Measurements from ENCODE around the gene UBE2QL1.

The UBE2QL1 gene

DNA sequence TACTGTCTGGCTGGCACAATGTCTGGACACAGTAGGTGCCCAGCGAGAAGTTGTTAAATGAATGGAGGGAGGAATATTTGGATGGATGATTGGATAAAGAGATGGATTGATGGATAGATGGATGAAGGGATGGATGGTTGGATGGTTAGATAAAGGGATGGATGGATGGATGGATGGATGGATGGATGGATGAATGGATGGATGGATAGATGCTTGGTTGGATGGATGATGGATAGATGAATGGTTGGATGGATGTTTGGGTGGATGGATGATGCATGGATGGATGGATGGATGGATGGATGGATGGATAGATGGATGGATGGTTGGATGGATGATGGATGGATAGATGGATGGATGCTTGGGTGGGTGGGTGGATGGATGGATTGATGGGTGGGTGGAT is 90.4 kb downstream of the UBE2QL1 start:
- DNase-seq (ENCODE audit: low spot score): no peak

DNA sequence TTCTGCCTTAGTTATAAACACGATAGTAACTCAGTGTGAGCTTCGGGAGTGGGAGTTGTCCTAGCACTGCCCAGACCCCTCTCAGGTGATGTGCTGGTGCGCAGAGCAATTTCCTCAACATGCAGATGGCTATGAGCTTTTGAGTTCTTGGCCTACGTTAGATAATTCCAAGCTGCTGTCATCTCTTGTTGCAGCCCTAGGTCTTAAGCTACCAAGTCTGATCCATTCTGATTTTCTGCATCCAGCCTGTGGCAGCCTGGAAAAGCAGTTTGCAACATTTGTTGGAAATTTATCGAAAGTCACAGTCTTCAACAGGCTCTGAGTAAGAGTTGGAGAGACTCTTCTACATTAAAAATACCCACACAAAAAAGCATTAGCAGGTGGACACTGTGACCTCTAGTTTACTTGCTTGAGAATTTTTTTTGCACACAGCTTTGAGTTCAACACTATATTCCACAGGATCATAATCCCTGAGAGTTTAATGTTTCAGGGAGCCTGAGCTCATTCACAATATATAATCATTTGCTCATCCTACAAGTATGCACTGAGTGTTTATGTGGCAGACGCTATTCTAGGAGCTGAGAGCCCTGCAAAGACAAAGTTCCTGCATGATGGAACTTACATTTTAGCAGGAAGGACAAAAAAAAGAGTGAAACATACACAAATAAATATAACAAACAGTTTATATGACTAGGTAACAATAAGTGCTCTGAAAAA is 91.6 kb downstream of the UBE2QL1 start:
- no peak for DNase-seq (ENCODE audit: low spot score)

DNA sequence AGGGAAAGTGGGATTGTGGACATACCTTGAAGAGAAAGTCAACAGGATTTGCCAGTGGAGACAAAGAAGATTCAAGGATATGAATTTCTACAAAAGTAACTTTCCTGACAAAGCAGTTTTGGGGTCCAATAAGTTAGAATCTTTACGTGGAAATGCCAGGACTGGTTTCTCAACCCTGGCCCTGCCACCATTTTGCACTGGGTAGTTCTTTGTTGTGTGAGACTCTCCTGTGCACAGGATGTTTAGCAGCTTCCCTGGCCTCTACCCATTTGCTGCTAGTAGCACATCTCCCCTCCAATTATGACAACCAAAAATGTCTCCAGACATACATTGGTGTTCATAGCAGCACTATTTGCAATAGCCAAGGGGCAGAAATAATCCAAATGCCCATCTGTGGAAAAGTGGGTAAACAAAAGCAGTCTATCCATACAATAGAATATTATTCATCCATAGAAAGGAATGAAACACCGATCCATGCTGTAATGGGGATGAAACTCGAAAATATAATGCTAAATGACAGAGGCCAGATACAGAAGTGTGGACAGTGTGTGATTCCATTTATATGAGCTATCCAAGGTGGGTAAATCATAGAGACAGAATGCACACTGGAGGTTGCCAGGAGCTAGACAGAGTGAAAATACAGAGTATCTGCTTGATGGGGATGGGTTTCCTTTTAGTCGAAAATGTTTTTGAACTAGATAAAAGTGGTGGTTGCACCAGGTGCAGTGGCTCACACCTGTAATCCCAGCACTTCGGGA is 92.8 kb downstream of the UBE2QL1 start:
- DNase-seq (ENCODE audit: low spot score): no peak

DNA sequence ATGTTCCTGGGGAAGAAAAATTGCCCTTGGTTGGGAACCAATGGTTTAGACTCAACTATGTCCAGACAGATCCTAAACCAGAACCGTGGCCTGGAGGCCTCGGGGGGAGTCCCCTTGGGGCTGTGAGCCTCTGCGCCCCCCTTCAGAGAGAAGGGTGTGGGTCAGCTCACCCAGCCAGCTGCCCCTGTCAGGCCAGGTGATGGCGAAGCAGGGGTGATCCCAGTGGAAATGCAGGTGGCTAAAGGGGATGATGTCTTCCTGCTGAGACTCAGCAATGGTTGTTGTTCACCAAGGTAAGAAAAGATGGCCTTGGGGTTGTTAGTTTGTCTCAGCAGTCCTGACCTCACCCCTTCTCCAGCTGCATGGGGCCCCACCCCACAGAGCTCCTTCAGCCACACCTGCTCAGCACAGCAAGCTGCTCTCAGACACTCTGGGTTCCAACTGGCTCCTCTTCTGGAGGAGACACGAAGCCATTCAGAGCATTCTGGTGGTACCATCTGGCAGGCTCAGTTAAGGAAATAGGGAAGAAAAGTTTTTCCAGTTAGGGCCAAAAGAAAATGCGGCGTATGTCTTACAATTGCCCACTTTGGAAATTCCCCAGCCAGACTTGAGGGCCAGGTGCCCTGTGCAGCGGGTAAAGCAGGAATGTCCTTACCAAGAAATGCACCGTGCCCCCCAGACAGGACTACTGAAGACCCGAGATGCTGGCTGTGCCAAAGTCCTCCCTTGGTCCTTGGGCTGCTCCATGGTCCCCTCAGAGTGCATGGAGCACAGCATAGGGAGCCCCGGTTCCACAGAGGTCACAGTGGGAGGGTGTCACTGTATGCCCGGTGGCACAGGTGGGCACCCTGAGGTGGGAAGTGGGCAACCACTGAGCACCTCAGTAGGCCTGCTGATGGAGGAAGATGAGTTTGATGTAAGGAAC is 94.0 kb downstream of the UBE2QL1 start:
- no peak for DNase-seq (ENCODE audit: low spot score)

DNA sequence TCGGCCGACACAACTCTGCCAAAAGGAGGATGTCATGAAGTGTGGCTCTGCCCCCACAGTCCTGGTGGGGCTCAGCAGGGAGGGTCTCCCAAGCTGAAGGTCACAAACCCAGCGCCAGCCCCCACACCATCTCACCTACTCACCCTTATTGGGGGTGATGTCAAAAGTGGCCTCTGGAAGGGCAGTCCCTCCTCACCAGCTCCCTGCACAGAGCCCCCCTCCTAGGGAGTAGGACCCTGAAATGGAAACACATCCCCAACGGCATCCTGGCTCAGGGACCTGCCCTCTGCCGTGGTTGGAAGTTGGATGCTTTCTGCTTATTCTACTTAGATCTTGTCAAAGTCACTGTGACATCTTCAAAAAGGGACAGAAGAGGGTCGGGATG is 94.7 kb downstream of the UBE2QL1 start:
- DNase-seq (ENCODE audit: low spot score): no peak

DNA sequence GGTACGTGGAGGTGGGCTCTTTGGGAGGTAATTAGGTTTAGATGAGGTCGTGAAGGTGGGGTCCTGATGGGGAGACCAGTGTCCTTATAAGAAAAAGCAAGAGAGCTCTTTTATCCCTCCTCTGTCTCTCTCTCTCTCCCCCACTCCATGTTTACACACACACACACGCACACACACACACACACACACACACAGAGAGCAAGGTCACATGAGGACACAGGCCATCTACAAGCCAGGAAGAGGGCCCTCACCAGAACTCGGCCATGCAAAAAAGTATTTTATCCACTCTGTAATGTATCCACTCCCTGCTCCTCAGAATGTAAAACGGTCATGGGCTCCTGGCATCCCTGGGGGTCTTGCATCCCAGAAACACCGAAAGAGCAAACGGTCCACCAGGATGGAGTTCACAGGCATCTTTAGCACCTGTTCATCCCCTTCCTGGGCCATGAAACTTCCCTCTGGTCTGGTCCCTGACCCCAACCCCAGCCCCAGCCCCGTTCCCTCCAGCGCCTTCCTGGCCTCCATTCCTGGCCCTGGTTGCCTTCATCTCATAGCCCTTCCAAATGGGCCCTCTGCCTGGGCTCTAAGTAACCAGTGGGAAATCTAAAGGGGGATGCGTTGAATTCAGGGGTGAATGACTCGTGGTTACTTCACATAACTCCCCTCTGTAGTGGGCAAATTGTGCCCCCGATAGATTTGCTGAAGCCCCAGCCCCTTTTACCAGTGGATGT is 95.3 kb downstream of the UBE2QL1 start:
- DNase-seq (ENCODE audit: low spot score): no peak

Measured in NAMALWA (cell line).